ENCODE results near the gene CKAP4.

DNA sequence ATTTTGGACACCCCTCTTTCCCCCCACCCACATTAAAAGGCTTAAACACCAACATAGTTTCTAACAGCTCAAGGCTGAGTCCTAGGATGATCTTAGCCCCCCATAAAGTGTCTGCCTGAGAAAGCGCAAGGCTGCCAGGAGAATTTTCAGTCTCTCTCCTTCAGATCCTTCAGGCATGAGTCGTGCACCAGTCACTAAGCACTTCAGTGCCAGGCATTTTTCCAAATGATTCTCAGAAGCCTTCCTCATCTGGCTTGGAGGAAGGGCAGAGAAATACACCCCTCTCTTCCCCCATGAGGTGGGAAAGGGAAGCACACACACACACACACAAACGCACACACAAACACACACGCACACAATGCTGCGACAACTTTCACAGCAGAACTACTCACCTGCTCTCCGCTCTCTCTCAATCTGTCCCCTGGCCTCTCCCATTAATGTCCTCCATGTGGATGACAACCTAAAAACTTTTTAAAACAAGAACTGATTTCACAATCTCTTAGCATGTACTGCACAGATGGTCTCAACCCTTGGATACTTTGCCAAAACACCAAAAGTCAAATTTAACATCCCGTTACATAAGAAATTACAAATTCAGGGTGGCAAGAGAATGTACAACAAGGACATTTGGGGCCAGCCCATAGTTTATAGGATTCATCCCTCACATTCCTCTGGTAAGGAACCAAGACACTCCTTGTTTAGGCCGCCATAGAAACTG is 49.8 kb downstream of the CKAP4 start:
- no peak for TF ChIP-seq BHLHE40 (IDR thresholded peaks at IDR 0.05; ENCODE audit: borderline replicate concordance)
- TF ChIP-seq ARNT (IDR thresholded peaks at IDR 0.05) = no peak
- no peak for TF ChIP-seq ZNF384 (IDR thresholded peaks at IDR 0.05)
- TF ChIP-seq FOXA1 (IDR thresholded peaks at IDR 0.05) = no peak

Data from HEK293T (cell line).